HFFc6 (cell line): Measurements from ENCODE around the gene CDKN1C. TPM values are rescaled to one million over a fixed set of nuclear protein-coding genes. Genes with fewer than 3 reads are reported as not detected.

ENCODE experiments used
- DNase-seq: peaks from one replicate; pipeline ENCODE4 v3.0.0-alpha.2; 2018
- H3K27ac Mint-ChIP-seq: 2 replicates; pipeline ENCODE4 v1.8.0; 2020; ENCODE audit warnings: mild to moderate bottlenecking, mixed read lengths
- H3K27me3 Mint-ChIP-seq: 2 replicates; pipeline ENCODE4 v1.8.0; 2021; ENCODE audit warnings: mild to moderate bottlenecking, moderate library complexity, mixed read lengths; ENCODE audit not compliant: insufficient read depth
- H3K36me3 Mint-ChIP-seq: 2 replicates; pipeline ENCODE4 v1.8.0; 2021; ENCODE audit warnings: low read depth, mixed read lengths
- H3K4me1 Mint-ChIP-seq: 2 replicates; pipeline ENCODE4 v1.8.0; 2020; ENCODE audit warnings: low read depth, mixed read lengths
- H3K4me3 Mint-ChIP-seq: 2 replicates; pipeline ENCODE4 v1.8.0; 2020; ENCODE audit warnings: mild to moderate bottlenecking, moderate library complexity, mixed read lengths
- H3K9me3 Mint-ChIP-seq: 2 replicates; pipeline ENCODE4 v1.8.0; 2020; ENCODE audit warnings: mild to moderate bottlenecking, mixed read lengths
- CTCF ChIP-seq: fragments of 200-600 bp; sonication (generic); IDR thresholded peaks from 2 replicates; pipeline ENCODE4 v1.5.0; 2021; ENCODE audit warnings: antibody characterized with exemption, mild to moderate bottlenecking
- total RNA-seq, 6 experiments: library from RNA; stranded (reverse); fragmentation: NEBNext Ultra II Directional; extraction: Animal tissue kit (Norgen Biotek cat#: 25700); gene quantifications; 2 replicates in 1 of 6; 3 replicates in 5 of 6; pipeline ENCODE4 v1.2.3, GENCODE V29; 2021

CDKN1C gene
- total RNA-seq, 6 experiments from 2014 or later = 0.17 to 0.24 TPM; not detected in 4

- H3K36me3 Mint-ChIP-seq = peaks cover 14% of the 10 kb centered on the region; the same call in 1 of the 2 replicates
- H3K27ac Mint-ChIP-seq = no peak overlapping the region
- DNase-seq = no peak
- peaks cover 7% of the 10 kb centered on the region for H3K27me3 Mint-ChIP-seq
- H3K9me3 Mint-ChIP-seq = no peaks in the 10 kb centered on the region
- peaks cover 10% of the 10 kb centered on the region for H3K4me1 Mint-ChIP-seq
- H3K4me3 Mint-ChIP-seq = no peak overlapping the region
- TF ChIP-seq CTCF = no peak
Measured at GRCh38 chr11:2924821-2925675, 39.5 kb upstream of the CDKN1C start.

- Mint-ChIP-seq H3K27ac (no peak overlapping the region), H3K36me3 (peaks cover 14% of the 10 kb centered on the region; the same call in 1 of the 2 replicates), H3K27me3 (peaks cover 5% of the 10 kb centered on the region), H3K4me3 (no peak overlapping the region), H3K4me1 (peaks cover 10% of the 10 kb centered on the region), H3K9me3 (no peaks in the 10 kb centered on the region)
- no peak for DNase-seq
- no peak for TF ChIP-seq CTCF
Measured at GRCh38 chr11:2924381-2924780, 38.8 kb upstream of the CDKN1C start.

GRCh38 chr11:2923446-2924375 is 38.1 kb upstream of the CDKN1C start:
- Mint-ChIP-seq H3K36me3 (peaks cover 14% of the 10 kb centered on the region; the same call in 1 of the 2 replicates), H3K4me1 (peaks cover 10% of the 10 kb centered on the region), H3K27ac (no peak overlapping the region), H3K4me3 (no peak overlapping the region), H3K27me3 (peaks cover 5% of the 10 kb centered on the region), H3K9me3 (no peaks in the 10 kb centered on the region)
- no peak for TF ChIP-seq CTCF
- DNase-seq = no peak

- Mint-ChIP-seq H3K4me1 (peaks cover 4% of the 10 kb centered on the region), H3K27me3 (peaks cover 7% of the 10 kb centered on the region), H3K36me3 (peaks cover 7% of the 10 kb centered on the region; the same call in 1 of the 2 replicates), H3K27ac (no peak overlapping the region), H3K4me3 (no peak overlapping the region), H3K9me3 (no peaks in the 10 kb centered on the region)
- DNase-seq = no peak
- no peak for TF ChIP-seq CTCF
Measured at GRCh38 chr11:2922655-2923054, 37.1 kb upstream of the CDKN1C start.

- H3K36me3 Mint-ChIP-seq = peaks cover 4% of the 10 kb centered on the region; the same call in 1 of the 2 replicates
- H3K27ac Mint-ChIP-seq = no peak overlapping the region
- no peaks in the 10 kb centered on the region for H3K4me1 Mint-ChIP-seq
- H3K4me3 Mint-ChIP-seq = no peak overlapping the region
- no peak for TF ChIP-seq CTCF
- DNase-seq = no peak
- H3K27me3 Mint-ChIP-seq = peaks cover 7% of the 10 kb centered on the region
- H3K9me3 Mint-ChIP-seq = no peaks in the 10 kb centered on the region
Measured at GRCh38 chr11:2921742-2922493, 36.3 kb upstream of the CDKN1C start.
